NCI-H2196 (cell line): Measurements from ENCODE around the gene SLC18A3.

Experiments used
- DNase-seq: peaks from one replicate; lab custom pipeline; 2025; ENCODE audit not compliant: unreplicated experiment; lab: John Stamatoyannopoulos, UW

Gene SLC18A3

GRCh38 chr10:49610114-49610457 lies at the start of gene SLC18A3:
Gene SLC18A3, plus strand, starts transcription at chr10:49610310. Its CDS starts 431 bp downstream, at chr10:49610741.
- no peak for DNase-seq

- DNase-seq: no peak
Measured at GRCh38 chr10:49560526-49560925, 49.6 kb upstream of the SLC18A3 start.

GRCh38 chr10:49562893-49563292 lies 47.2 kb upstream of the SLC18A3 start:
- DNase-seq: no peak

GRCh38 chr10:49564461-49565009 lies 45.6 kb upstream of the SLC18A3 start:
- DNase-seq: no peak

GRCh38 chr10:49567810-49568209 lies 42.3 kb upstream of the SLC18A3 start:
- no peak for DNase-seq

- no peak for DNase-seq
Measured at GRCh38 chr10:49568235-49568634, 41.9 kb upstream of the SLC18A3 start.

- DNase-seq: no peak
Measured at GRCh38 chr10:49569031-49569631, 41.0 kb upstream of the SLC18A3 start.

GRCh38 chr10:49571388-49571787 lies 38.7 kb upstream of the SLC18A3 start:
- DNase-seq: no peak

- no peak for DNase-seq
Measured at GRCh38 chr10:49572594-49573114, 37.5 kb upstream of the SLC18A3 start.

GRCh38 chr10:49575489-49576072 lies 34.5 kb upstream of the SLC18A3 start:
- DNase-seq: no peak

- no peak for DNase-seq
Measured at GRCh38 chr10:49577182-49577925, 32.8 kb upstream of the SLC18A3 start.

GRCh38 chr10:49578392-49578791 lies 31.7 kb upstream of the SLC18A3 start:
- DNase-seq: no peak

GRCh38 chr10:49579621-49580020 lies 30.5 kb upstream of the SLC18A3 start:
- DNase-seq: no peak

GRCh38 chr10:49585387-49585786 lies 24.7 kb upstream of the SLC18A3 start:
- DNase-seq: no peak

- no peak for DNase-seq
Measured at GRCh38 chr10:49587981-49588380, 22.1 kb upstream of the SLC18A3 start.

- DNase-seq: peak; percentile 51
Measured at GRCh38 chr10:49592726-49593563, 17.2 kb upstream of the SLC18A3 start.

GRCh38 chr10:49593564-49593875 lies 16.6 kb upstream of the SLC18A3 start:
- no peak for DNase-seq

GRCh38 chr10:49593998-49594397 lies 16.1 kb upstream of the SLC18A3 start:
- no peak for DNase-seq

- DNase-seq: peak; percentile 43
Measured at GRCh38 chr10:49594594-49594993, 15.5 kb upstream of the SLC18A3 start.

GRCh38 chr10:49595003-49595712 lies 15.0 kb upstream of the SLC18A3 start:
- DNase-seq: no peak
